Measurements from ENCODE around the gene DCHS1.

GRCh38 chr11:6622261-6623171 is 33.1 kb downstream of the DCHS1 start:
- TF ChIP-seq ATF7 (IDR thresholded peaks at IDR 0.05) (no peak), CTCF (IDR thresholded peaks at IDR 0.05 in 2 of 3, conservative IDR thresholded peaks at IDR 0.05 in 1 of 3; ENCODE audit: insufficient read depth in 2 of 3, low read depth in 1 of 3, low read length in 3 of 3) (peak in 1 of 3 experiments; percentile 12; a peak in 1 of 6 replicates), POLR2A (conservative IDR thresholded peaks at IDR 0.05) (no peak), EP300 (IDR thresholded peaks at IDR 0.05; ENCODE audit: low read length) (no peak), HCFC1 (IDR thresholded peaks at IDR 0.05; ENCODE audit: low read depth, low read length) (no peak), ZNF12 (CRISPR knock-in tag; IDR thresholded peaks at IDR 0.05) (no peak), NFYB (IDR thresholded peaks at IDR 0.05; ENCODE audit: extremely low read depth, insufficient read length) (no peak), CHCHD3 (CRISPR knock-in tag; IDR thresholded peaks at IDR 0.05) (no peak), CGGBP1 (CRISPR knock-in tag; IDR thresholded peaks at IDR 0.05) (no peak), CBX2 (IDR thresholded peaks at IDR 0.05; ENCODE audit: insufficient read depth, low read length, poor library complexity, severe bottlenecking) (no peak), TEAD2 (tag; IDR thresholded peaks at IDR 0.05) (no peak), CBX3 (IDR thresholded peaks at IDR 0.05; ENCODE audit: borderline replicate concordance in 1 of 2, low read length in 2 of 2) (no peak), TCF7L2 (IDR thresholded peaks at IDR 0.05; ENCODE audit: low read depth, low read length) (no peak)

Data from K562 (cell line).